Glutamatergic neuron (in vitro differentiated cells): Measurements from ENCODE around the gene SPOCK1. TPM values are rescaled to one million over a fixed set of nuclear protein-coding genes. Genes with fewer than 3 reads are reported as not detected.
"Not testable (repeated sequence)": the region's sequence is repeated elsewhere in the genome, so short reads cannot be mapped to it uniquely, and the experiment has no call there.

Experiments
- DNase-seq: peaks from one replicate; pipeline ENCODE4 v3.0.0; 2022
- H3K27ac Mint-ChIP-seq: one replicate; pipeline ENCODE4 v1.8.0; 2020; ENCODE audit warnings: mild to moderate bottlenecking, mixed read lengths, inconsistent platforms; ENCODE audit not compliant: unreplicated experiment
- H3K27me3 Mint-ChIP-seq: one replicate; pipeline ENCODE4 v1.8.0; 2020; ENCODE audit warnings: mild to moderate bottlenecking, moderate library complexity, mixed read lengths, inconsistent platforms; ENCODE audit not compliant: unreplicated experiment
- H3K36me3 Mint-ChIP-seq: one replicate; pipeline ENCODE4 v1.8.0; 2020; ENCODE audit warnings: mild to moderate bottlenecking, mixed read lengths, inconsistent platforms; ENCODE audit not compliant: unreplicated experiment
- H3K4me1 Mint-ChIP-seq: one replicate; pipeline ENCODE4 v1.8.0; 2020; ENCODE audit warnings: mild to moderate bottlenecking, low read depth, mixed read lengths, inconsistent platforms; ENCODE audit not compliant: unreplicated experiment
- H3K4me3 Mint-ChIP-seq: one replicate; pipeline ENCODE4 v1.8.0; 2020; ENCODE audit warnings: mild to moderate bottlenecking, mixed read lengths, inconsistent platforms; ENCODE audit not compliant: unreplicated experiment
- H3K9me3 Mint-ChIP-seq: one replicate; pipeline ENCODE4 v1.8.0; 2020; ENCODE audit warnings: mild to moderate bottlenecking, moderate library complexity, mixed read lengths, inconsistent platforms; ENCODE audit not compliant: unreplicated experiment
- total RNA-seq: library from RNA; stranded (reverse); fragmentation: NEBNext Ultra II Directional; extraction: Animal tissue kit (Norgen Biotek cat#: 25700); gene quantifications from one replicate; pipeline ENCODE4 v1.2.1, GENCODE V29; 2021; ENCODE audit not compliant: unreplicated experiment
- TF ChIP-seq, protein P1 (sequence below): fragments of 200-600 bp; sonication (generic); IDR thresholded peaks from one replicate; pipeline ENCODE4 v1.5.0; 2021; ENCODE audit not compliant: partially characterized antibody, unreplicated experiment

The SPOCK1 gene
- total RNA-seq, 1 donor from 2014 or later, result 25.4 TPM

- no peak for DNase-seq
- Mint-ChIP-seq H3K4me1 (peaks cover 2% of the 10 kb centered on the region), H3K4me3 (no peak overlapping the region), H3K27ac (no peak overlapping the region), H3K9me3 (peaks cover 1% of the 10 kb centered on the region), H3K27me3 (peaks cover 3% of the 10 kb centered on the region), H3K36me3 (no peaks in the 10 kb centered on the region)
- TF ChIP-seq, protein P1, sequence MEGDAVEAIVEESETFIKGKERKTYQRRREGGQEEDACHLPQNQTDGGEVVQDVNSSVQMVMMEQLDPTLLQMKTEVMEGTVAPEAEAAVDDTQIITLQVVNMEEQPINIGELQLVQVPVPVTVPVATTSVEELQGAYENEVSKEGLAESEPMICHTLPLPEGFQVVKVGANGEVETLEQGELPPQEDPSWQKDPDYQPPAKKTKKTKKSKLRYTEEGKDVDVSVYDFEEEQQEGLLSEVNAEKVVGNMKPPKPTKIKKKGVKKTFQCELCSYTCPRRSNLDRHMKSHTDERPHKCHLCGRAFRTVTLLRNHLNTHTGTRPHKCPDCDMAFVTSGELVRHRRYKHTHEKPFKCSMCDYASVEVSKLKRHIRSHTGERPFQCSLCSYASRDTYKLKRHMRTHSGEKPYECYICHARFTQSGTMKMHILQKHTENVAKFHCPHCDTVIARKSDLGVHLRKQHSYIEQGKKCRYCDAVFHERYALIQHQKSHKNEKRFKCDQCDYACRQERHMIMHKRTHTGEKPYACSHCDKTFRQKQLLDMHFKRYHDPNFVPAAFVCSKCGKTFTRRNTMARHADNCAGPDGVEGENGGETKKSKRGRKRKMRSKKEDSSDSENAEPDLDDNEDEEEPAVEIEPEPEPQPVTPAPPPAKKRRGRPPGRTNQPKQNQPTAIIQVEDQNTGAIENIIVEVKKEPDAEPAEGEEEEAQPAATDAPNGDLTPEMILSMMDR, result no peak
These were observed 2.8 kb upstream of the SPOCK1 start for GRCh38 chr5:137501846-137502406.

- H3K4me1 Mint-ChIP-seq, result peaks cover 2% of the 10 kb centered on the region
- TF ChIP-seq, protein P1, result no peak
- no peak for DNase-seq
- H3K27ac Mint-ChIP-seq, result no peak overlapping the region
- H3K9me3 Mint-ChIP-seq, result peaks cover 2% of the 10 kb centered on the region
- H3K27me3 Mint-ChIP-seq, result peaks cover 3% of the 10 kb centered on the region
- no peak overlapping the region for H3K4me3 Mint-ChIP-seq
- no peaks in the 10 kb centered on the region for H3K36me3 Mint-ChIP-seq
These were observed 2.1 kb upstream of the SPOCK1 start for GRCh38 chr5:137501226-137501625.

DNA sequence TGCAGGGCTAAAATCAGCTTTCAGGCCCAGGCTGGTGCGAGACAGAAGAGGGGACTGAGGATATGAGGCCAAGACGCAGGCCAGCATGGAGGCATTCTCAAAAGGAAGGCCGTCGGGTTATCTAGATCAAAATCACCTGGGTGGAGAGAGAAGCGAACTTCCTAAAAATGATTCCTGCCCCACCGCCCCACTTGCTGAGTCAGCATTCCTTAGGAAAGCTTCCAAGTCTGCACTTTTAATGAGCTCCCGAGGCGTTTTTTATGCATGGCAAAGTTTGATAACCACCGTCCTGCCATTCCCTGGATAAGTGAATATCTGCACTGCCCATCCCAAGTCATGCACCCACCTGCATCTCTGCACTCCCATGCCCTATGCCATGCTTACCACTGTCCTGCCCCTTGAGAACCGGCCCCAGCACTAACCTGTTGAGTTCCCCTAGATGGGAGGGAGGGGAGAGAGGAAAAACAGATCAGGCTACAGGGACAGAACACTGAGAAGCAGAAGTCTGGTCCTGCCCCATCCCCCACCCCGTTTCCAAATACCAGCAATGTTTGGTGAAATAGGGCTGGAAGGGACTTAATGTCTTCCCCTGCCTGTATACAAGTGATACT lies 1.6 kb upstream of the SPOCK1 start:
- DNase-seq, result no peak
- Mint-ChIP-seq H3K27me3 (peaks cover 3% of the 10 kb centered on the region), H3K36me3 (no peaks in the 10 kb centered on the region), H3K9me3 (peaks cover 2% of the 10 kb centered on the region), H3K4me3 (no peak overlapping the region), H3K4me1 (peaks cover 2% of the 10 kb centered on the region), H3K27ac (no peak overlapping the region)
- TF ChIP-seq, protein P1, result no peak

DNA sequence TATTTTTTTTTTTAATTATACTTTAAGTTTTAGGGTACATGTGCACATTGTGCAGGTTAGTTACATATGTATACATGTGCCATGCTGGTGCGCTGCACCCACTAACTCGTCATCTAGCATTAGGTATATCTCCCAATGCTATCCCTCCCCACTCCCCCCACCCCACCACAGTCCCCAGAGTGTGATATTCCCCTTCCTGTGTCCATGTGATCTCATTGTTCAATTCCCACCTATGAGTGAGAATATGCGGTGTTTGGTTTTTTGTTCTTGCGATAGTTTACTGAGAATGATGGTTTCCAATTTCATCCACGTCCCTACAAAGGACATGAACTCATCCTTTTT lies 351 bp upstream of the SPOCK1 start:
- H3K36me3 Mint-ChIP-seq, H3K27me3 Mint-ChIP-seq, H3K4me3 Mint-ChIP-seq, H3K9me3 Mint-ChIP-seq, H3K4me1 Mint-ChIP-seq, H3K27ac Mint-ChIP-seq, DNase-seq: not testable (repeated sequence)

DNA sequence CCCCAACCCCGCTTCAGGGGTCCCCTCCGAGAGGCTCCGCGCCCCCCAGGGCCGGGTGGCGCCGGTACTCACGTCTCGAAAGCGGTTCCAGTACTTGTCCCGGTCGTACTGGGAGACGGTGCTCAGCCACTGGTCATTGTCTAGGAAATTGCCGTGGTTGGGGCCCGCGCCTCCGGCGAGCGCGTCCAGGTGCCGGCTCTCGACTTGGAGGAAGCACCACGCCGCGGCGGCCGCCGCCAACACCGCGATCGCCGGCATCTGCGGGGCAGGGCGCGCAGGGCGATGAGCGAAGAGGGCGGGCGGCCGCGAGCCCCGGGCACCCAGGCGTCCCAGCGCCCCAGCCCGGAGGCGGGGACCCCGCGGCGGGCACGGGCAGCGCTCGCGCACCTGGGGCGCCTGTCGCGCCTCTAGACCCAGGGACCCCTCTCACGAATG lies 808 bp downstream of the SPOCK1 start:
- Mint-ChIP-seq H3K9me3 (peaks cover 2% of the 10 kb centered on the region), H3K36me3 (no peaks in the 10 kb centered on the region), H3K27ac (no peak overlapping the region), H3K27me3 (peaks cover 3% of the 10 kb centered on the region), H3K4me3 (peak overlapping the region; percentile 47), H3K4me1 (no peaks in the 10 kb centered on the region)
- DNase-seq, result peak; percentile 63
- TF ChIP-seq, protein P1, result no peak
